Osteocyte (in vitro differentiated cells): ENCODE data around the gene MCCC2. TPM values are rescaled to one million over a fixed set of nuclear protein-coding genes. Genes with fewer than 3 reads are reported as not detected.

Source experiments
- DNase-seq: peaks from one replicate; pipeline ENCODE4 v3.0.0; 2021; ENCODE audit warnings: mixed read lengths; ENCODE audit not compliant: unreplicated experiment; ENCODE audit errors: extremely low spot score
- H3K27ac Mint-ChIP-seq: one replicate; pipeline ENCODE4 v1.8.0; 2021; ENCODE audit warnings: mild to moderate bottlenecking, mixed read lengths; ENCODE audit not compliant: unreplicated experiment
- H3K27me3 Mint-ChIP-seq: one replicate; pipeline ENCODE4 v1.8.0; 2021; ENCODE audit warnings: mixed read lengths; ENCODE audit not compliant: unreplicated experiment
- H3K36me3 Mint-ChIP-seq: one replicate; pipeline ENCODE4 v1.8.0; 2021; ENCODE audit warnings: mixed read lengths; ENCODE audit not compliant: unreplicated experiment
- H3K4me1 Mint-ChIP-seq: one replicate; pipeline ENCODE4 v1.8.0; 2021; ENCODE audit warnings: mixed read lengths; ENCODE audit not compliant: unreplicated experiment
- H3K4me3 Mint-ChIP-seq: one replicate; pipeline ENCODE4 v1.8.0; 2021; ENCODE audit warnings: mild to moderate bottlenecking, moderate library complexity, mixed read lengths; ENCODE audit not compliant: unreplicated experiment
- H3K9me3 Mint-ChIP-seq: one replicate; pipeline ENCODE4 v1.8.0; 2021; ENCODE audit warnings: mixed read lengths; ENCODE audit not compliant: unreplicated experiment
- total RNA-seq: library from RNA; stranded (reverse); gene quantifications from 2 replicates; pipeline ENCODE4 v1.2.1, GENCODE V29; 2021
- TF ChIP-seq, protein P1 (sequence below): fragments of 200-600 bp; sonication (generic); IDR thresholded peaks from 2 replicates; pipeline ENCODE4 v1.5.0; 2021; ENCODE audit warnings: antibody characterized with exemption, mild to moderate bottlenecking, moderate library complexity

The MCCC2 gene
- total RNA-seq, 1 donor from 2014 or later, result 30.5 TPM

DNA sequence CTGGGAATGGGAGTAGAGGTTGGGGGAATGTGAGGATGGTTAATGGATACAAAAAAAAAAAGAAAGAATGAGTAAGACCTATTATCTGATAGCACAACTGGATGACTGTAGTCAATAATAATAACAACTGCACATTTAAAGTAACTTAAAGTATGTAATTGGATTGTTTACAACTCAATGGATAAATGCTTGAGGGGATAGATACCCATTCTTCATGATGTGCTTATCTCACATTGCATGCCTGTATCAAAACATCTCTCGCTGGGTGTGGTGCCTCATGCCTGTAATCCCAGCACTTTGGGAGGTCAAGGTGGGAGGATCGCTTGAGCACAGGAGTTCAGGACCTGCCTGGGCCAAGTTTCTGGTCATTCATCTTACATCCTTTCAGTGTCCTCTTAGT lies 34.6 kb downstream of the MCCC2 start:
- Mint-ChIP-seq H3K9me3 (peaks cover 3% of the 10 kb centered on the region), H3K4me3 (no peak overlapping the region), H3K27ac (no peak overlapping the region), H3K27me3 (no peaks in the 10 kb centered on the region), H3K36me3 (peaks cover 40% of the 10 kb centered on the region), H3K4me1 (peaks cover 2% of the 10 kb centered on the region)
- TF ChIP-seq, protein P1, sequence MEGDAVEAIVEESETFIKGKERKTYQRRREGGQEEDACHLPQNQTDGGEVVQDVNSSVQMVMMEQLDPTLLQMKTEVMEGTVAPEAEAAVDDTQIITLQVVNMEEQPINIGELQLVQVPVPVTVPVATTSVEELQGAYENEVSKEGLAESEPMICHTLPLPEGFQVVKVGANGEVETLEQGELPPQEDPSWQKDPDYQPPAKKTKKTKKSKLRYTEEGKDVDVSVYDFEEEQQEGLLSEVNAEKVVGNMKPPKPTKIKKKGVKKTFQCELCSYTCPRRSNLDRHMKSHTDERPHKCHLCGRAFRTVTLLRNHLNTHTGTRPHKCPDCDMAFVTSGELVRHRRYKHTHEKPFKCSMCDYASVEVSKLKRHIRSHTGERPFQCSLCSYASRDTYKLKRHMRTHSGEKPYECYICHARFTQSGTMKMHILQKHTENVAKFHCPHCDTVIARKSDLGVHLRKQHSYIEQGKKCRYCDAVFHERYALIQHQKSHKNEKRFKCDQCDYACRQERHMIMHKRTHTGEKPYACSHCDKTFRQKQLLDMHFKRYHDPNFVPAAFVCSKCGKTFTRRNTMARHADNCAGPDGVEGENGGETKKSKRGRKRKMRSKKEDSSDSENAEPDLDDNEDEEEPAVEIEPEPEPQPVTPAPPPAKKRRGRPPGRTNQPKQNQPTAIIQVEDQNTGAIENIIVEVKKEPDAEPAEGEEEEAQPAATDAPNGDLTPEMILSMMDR, result no peak
- DNase-seq, result no peak

DNA sequence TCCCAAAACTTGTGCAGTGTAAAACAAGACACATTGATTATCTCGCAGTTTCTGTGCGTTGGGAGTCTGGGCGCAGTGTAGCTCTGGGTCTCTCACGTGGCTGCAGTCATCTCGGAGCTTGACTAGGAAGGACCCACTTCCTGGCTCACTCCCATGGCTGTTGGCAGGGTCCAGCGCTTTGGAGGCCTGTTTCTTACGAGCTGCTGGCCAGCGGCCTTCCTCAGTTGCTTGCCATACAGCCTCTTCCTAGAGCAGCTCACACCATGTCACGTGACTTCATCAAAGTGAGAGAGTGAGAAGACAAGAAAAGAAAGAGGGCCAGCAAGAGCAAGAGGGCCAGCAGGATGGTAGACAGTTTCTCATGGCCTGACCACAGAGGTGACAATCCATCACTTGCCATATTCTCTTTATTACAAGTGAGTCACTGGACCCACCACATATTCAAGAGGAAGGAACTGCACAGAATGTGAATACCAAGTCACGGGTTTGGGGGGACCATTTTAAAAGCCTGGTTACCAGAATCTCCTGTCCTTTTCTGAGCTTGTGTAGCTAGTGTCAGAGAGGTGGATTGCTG lies 36.2 kb downstream of the MCCC2 start:
- Mint-ChIP-seq H3K9me3 (no peaks in the 10 kb centered on the region), H3K36me3 (peaks cover 28% of the 10 kb centered on the region), H3K4me3 (no peak overlapping the region), H3K27me3 (no peaks in the 10 kb centered on the region), H3K4me1 (peaks cover 2% of the 10 kb centered on the region), H3K27ac (no peak overlapping the region)
- no peak for DNase-seq
- TF ChIP-seq, protein P1, result no peak

DNA sequence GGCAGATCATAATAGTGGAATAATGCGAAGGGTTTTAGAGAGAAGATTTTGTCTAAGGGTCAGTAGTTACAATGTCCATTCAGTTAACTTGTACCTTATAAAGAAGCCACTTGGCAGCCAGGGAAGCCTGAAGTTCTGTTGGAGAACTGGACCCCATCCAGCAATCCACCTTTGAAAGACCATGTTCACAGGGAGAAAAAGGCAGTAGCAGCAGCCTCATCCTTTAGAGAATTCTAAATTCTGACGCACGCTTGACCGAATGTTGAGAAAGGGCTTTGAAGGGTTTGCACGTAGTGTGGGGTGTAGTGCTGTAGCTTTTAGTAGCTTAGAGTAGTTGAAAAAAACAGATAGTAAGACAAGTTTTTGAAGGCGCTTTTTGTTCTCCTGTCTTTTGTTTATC lies 42.8 kb downstream of the MCCC2 start:
- no peaks in the 10 kb centered on the region for H3K9me3 Mint-ChIP-seq
- no peak for DNase-seq
- no peak overlapping the region for H3K4me3 Mint-ChIP-seq
- peaks cover 18% of the 10 kb centered on the region for H3K36me3 Mint-ChIP-seq
- no peak overlapping the region for H3K27ac Mint-ChIP-seq
- no peaks in the 10 kb centered on the region for H3K27me3 Mint-ChIP-seq
- peaks cover under 1% of the 10 kb centered on the region for H3K4me1 Mint-ChIP-seq
- TF ChIP-seq, protein P1, result no peak

DNA sequence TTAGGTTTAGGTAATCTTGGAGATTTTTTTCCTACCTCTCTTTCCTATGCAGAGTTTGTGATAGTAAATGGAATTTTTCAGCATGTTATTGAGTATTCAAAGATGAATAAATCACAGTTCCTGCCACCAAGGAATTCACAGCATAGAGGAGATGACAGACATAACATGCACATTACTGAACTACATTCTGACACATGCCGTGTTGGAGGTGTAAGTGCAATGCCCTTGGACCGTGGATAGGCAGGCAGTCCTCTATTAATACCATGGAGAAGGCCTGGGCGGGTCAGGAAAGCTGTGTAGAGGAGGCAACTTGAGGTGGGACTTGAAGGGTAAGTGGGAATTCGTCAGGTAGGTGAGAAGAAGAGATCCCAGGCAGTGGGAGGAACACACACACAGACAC lies 43.9 kb downstream of the MCCC2 start:
- Mint-ChIP-seq H3K36me3 (peaks cover 21% of the 10 kb centered on the region), H3K9me3 (no peaks in the 10 kb centered on the region), H3K4me3 (no peak overlapping the region), H3K27ac (no peak overlapping the region), H3K4me1 (no peaks in the 10 kb centered on the region), H3K27me3 (no peaks in the 10 kb centered on the region)
- DNase-seq, result no peak
- TF ChIP-seq, protein P1, result no peak

DNA sequence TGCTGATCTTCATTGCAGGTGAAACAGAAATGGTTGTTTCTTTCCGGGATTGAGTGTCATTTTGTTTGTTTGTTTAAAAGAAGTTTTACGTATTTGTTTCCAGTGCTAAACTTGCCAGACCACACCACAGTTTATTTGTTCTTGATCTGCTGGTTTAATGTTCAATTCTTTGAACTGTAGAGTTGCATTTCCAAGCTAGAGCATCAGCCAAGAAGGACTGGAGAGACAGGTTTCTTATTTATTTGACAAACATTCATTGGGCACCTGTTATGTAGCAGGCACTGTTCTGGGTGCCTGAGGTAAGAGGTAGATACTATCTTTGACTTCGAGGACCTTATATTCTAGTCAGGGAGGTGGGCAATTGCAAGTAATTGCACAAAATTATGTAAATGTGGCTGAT lies 45.0 kb downstream of the MCCC2 start:
- Mint-ChIP-seq H3K9me3 (no peaks in the 10 kb centered on the region), H3K4me1 (no peaks in the 10 kb centered on the region), H3K4me3 (no peak overlapping the region), H3K27me3 (no peaks in the 10 kb centered on the region), H3K36me3 (peaks cover 21% of the 10 kb centered on the region), H3K27ac (no peak overlapping the region)
- TF ChIP-seq, protein P1, result no peak
- no peak for DNase-seq
